Measurements from ENCODE around the gene TMEM132D.

GRCh38 chr12:129550353-129550752, 353.5 kb downstream of the TMEM132D start:
- TF ChIP-seq, protein P1, sequence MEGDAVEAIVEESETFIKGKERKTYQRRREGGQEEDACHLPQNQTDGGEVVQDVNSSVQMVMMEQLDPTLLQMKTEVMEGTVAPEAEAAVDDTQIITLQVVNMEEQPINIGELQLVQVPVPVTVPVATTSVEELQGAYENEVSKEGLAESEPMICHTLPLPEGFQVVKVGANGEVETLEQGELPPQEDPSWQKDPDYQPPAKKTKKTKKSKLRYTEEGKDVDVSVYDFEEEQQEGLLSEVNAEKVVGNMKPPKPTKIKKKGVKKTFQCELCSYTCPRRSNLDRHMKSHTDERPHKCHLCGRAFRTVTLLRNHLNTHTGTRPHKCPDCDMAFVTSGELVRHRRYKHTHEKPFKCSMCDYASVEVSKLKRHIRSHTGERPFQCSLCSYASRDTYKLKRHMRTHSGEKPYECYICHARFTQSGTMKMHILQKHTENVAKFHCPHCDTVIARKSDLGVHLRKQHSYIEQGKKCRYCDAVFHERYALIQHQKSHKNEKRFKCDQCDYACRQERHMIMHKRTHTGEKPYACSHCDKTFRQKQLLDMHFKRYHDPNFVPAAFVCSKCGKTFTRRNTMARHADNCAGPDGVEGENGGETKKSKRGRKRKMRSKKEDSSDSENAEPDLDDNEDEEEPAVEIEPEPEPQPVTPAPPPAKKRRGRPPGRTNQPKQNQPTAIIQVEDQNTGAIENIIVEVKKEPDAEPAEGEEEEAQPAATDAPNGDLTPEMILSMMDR (IDR thresholded peaks at IDR 0.05; ENCODE audit: insufficient read depth, low read depth, low read length): no peak
- TF ChIP-seq EZH2 (IDR thresholded peaks at IDR 0.05; ENCODE audit: insufficient read depth, low read length): no peak

Measured in astrocyte (in vitro differentiated cells and primary cell).